ENCODE measurements around the gene MRPS27.

MRPS27 gene

DNA sequence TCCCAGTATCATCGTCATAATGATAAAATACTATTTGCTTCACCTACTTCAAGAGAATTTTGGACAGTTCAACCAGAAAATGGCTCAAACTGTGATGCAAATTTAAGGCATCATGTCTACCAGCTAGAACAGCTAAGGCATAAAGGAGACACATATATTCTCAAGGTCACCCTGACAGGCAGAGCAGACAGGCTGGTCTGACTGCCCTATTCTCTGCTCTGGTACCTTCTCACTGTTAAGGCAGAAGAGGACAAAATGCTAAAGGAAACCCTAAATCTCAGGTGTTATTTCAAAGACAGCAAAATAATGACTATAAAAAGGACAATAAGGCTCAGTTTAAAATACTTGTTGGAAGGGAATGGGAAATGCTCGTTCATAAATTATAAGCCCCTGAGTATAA, 87.2 kb downstream of the MRPS27 start:
- DNase-seq (ENCODE audit: low read depth, low spot score): no peak

DNA sequence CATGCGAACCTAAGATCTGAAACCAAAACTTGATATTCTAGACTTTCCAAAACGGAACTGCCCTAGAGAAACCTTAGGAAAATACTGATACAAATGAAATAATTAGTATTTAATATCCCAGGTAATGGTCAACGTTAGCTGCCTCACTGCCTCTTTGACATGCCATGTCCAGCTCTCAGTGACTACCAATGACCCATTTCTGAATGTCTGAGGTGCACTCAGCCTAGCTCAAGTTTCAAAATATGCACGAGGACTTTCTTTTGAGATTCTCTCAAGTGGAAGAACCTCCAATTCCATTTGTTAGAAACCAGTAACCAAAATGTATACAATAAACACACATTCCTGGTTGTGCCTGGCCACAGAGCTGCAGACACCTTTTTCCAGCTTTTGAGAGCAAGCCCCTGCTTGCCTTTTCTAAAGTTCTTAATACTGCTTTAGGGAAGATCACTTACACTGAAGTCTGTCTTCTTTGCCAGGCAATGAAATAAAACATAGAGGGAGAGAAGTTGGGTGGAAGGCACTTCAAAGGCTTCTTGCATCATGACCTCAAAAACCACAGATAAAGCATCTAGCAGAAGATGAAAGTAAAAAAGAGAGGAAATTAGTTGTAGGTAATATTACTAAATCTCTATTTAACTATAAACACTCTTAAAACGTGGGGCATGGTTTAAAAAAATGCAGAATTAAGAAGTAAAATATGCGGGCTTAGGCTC, 87.9 kb downstream of the MRPS27 start:
- DNase-seq (ENCODE audit: low read depth, low spot score): no peak

DNA sequence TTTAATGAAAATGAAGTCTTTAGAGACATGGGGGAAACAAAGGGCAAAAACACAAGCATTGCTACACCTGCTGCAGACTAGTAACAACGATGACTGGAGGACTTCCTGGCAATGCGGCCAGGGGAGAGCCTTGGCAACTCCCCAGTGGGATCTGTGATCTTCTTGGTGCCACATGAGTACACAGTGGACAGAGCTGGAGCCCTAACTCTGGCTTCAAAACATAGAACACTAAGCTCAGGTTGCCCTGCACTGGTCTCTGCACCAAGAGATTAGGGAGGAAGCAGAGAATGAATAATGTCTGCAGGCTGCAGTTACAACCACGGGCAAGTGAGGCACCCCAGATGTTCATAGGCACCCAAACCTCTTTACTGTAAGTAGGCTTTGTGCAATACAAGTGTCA, 91.1 kb downstream of the MRPS27 start:
- DNase-seq (ENCODE audit: low read depth, low spot score): no peak

DNA sequence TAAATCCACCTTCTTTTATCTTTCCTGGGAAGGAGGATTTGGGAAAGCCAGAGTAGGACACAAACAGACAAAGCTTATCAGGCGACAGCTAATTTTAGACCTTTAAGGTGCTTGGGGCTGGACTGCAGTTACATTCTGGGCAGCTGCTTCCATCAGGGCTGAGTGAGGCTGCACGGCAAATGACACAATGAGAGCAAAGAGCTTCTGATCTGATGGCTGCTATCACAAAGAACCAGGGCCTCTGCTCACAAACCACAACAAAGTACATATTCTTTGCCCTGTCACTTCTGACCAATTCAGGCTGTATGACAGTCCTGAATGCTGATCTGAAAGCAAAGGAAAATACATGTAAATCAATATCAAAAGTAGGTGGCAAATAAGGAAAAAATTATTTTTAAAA, 93.1 kb downstream of the MRPS27 start:
- DNase-seq (ENCODE audit: low read depth, low spot score): no peak

DNA sequence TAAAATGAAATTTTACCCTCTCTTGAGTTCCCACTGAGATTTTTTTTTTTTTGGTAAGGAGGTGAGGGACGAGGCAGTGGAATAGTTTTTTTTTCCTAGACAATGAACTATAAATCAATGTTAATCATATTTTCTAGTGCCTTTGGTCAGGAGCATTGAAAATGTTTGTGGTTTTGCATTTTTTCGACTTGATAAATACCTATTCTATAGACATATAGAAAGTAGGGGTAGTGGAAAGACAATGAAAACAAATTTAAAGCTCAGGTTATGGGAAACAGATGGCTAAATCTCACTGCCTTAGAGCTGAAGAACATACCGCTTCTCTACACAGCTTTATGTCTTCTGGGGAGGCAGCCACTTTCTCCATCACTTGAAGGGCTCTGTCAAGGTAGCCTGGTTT, 94.3 kb downstream of the MRPS27 start:
- DNase-seq (ENCODE audit: low read depth, low spot score): no peak

DNA sequence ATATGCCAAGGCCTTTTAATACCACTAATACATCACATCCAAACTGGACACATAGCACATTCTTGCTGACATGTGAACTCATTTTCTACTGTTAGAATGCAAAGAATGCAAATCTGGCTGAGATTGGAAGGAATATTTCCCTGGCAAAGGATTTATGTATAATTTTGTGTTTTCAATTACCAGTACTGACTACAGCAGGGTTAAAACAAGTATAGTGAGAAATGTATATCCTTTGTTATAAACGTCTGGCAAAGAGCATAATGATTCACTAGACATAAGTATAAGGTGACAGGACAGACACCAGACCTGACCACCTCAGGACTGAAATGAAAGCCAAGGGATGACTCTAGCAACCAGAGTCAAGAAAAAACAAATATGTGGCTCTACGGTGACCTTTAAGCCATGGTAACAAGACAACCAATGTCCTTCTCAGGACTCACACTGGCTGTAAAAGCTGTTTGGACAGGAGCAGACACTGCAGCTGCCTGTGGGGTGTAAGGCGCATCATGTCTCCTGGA, 95.0 kb downstream of the MRPS27 start:
- DNase-seq (ENCODE audit: low read depth, low spot score): no peak

DNA sequence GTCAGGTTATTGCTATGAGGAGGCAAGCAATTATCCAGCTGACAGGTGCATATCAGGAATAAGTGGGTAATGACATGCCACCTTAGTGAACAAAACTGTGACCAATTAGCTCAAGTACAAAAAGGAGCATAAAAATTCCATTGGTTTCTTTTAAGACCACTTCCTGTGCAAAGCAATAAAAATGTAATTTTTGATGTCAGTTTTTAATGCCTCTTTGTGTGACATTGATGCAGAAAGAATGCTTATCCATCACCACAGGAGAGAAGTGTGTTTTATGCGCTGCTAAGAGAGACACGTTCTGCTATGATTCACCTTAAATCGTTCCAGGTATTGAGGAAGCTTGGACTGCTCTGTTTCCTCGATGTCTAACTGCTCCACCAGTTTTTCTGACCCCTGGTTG, 96.7 kb downstream of the MRPS27 start:
- no peak for DNase-seq (ENCODE audit: low read depth, low spot score)

DNA sequence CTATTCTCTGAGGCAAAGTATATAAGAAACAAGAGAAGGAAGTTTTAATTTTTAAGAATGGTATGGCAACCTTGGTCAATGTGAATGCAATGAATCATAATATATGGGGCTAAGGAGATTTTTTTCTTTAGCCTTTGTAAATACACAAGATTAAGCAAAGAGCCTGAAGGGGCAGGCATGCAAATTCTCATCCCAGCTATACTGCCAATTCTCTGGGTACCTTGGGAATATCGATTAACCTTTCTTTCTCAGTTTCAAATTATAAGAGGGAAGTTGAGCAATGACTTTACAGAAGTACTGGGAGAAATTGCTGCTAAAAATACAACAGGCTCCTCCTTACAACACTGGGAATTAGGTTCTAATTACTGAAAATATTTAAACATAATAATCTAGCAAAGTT, 97.5 kb downstream of the MRPS27 start:
- no peak for DNase-seq (ENCODE audit: low read depth, low spot score)

DNA sequence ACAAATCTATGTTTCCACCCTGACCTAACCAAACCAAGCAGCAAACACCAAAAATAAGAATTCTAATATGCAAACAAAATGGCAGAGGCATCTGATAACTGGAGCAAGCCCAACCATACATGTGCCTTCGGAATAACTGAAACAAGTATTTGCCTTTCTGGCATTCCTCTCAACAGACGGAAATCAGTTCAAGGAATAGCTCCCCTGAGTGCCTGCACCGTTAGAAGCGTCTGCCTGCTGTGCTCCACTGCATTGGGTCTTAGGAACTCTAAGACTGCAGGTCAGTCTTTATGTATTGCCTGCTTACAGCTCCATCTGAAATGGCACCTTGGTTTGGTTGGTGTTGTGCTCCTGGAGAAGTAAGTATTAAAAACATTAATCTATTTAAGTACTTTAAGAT, 98.5 kb downstream of the MRPS27 start:
- DNase-seq (ENCODE audit: low read depth, low spot score): no peak

DNA sequence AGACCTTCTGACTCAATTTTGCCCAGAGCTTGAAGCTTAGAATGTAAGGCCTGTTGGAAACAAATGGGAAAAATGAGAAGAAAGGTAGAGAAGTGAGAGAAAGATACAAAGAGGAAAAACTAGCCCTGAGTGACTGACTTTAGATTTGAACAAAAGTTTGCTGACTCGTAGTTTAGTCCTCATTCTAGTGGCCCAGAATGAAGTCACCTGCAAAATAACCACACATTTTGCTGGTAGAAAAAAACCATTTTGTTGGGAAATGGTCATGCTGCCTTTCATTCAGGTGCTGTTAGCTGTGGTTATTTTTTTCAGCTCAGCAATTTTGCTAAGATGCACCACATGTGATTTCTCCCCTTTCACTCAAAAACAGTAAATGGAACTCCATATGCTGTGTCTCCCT, 98.9 kb downstream of the MRPS27 start:
- no peak for DNase-seq (ENCODE audit: low read depth, low spot score)

DNA sequence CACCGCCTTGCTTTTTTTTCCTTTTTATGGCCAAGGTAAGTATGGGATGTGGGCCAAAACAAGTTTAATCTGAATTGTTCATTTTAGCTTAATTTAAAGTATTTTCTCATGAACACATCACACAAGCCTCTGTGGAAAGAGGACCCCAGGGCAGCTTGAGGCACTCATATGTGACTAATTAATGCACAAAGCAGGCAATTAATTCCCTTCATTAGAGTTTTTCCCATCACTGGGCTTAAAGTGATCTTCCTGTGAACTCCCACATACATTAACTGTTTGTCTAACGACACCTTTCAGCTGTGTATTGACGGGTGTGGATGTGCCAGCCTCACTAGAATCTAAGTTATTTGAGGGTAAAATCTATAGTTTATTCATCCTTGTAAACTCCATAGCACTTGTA, 103.3 kb downstream of the MRPS27 start:
- DNase-seq (ENCODE audit: low read depth, low spot score): no peak

DNA sequence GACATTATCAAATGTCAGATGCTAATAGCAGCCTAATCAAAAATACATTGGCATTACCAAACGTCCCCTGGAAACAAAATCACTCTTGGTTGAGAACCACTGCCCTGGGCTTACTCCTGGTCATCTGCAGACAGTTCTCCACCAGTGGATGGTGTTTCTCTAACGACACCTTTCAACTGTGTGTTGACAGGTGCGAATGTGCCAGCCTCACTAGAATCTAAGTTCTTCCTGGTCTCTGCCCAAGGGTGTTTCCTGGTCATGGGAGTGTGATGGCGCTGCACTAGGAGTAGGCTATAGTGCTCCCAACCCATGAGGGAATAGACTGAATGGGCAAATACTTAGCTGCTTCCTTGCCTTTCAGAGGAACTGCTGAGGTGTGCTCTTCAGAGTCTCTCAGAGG, 105.9 kb downstream of the MRPS27 start:
- DNase-seq (ENCODE audit: low read depth, low spot score): no peak

DNA sequence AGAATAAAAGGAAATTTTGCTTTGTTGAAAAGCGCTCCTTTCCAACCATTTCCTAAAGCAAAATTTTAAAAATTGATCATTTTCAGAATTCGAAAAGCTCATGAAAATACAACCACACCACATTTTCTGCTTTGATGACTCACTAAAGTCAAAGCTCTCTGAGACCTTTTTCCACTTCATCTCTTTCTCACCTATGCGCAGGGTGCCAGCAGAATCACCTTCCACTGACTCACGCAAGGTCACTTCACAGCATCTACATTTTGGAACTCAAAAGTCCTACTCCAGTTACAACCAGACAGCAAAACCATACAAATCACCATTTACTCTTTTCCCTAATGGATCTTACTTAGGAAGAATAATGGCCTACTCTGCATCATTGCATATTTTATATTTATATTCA, 106.6 kb downstream of the MRPS27 start:
- DNase-seq (ENCODE audit: low read depth, low spot score): no peak

DNA sequence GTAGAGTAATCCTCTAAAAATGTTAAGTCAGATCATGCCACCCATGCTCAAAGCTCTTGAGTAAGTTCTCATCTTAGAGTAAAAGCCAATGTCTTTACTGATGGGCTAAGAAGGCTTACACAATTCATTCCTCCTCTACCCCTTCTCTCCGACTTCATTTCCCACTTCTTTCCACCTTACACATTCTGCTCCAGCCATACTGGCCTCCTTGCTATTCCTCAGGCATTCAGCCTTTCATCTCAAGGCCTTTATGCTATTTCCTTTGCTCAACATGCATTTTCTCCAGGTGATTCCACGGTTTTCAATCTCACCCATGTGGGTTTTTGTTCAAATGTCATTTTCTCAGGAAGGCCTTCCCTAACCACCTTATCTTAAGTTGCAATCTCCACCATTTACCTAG, 107.9 kb downstream of the MRPS27 start:
- DNase-seq (ENCODE audit: low read depth, low spot score): no peak

DNA sequence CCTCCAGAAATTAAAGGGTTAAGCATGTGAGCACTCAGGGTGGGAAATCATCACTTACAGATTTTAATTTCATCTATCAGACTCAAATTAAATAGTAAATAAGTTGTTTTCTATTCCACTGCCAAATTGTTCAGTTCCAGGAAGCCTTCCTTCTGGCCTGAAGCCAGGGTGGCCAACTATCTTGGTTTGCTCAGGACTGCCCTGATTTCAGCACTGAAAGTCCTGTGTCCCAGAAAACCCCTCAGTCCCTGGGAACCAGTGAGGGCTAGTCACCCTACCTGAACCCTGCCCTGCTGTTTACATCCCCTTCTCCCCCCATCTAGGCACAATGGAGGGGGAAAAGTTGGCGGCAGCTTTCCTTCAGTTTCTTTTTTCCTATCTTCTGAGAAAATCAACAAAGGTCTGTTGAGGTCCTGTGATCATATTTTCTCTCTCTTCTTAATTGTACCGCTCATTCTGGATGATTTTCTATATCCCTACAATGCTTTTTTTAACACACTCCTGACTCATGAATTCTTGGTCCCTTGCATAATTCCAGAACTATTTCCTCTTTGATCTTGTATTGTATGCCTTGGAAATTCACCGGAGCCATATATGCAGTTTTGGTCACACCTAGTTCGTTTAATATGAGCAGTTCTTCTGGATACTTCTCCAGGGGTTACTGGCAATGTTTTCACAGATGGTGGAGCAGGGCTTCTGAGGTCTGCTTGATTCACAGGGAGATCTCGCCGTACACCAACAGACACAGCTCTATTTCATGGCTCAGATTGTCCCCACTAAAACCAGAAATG, 109.0 kb downstream of the MRPS27 start:
- no peak for DNase-seq (ENCODE audit: low read depth, low spot score)

DNA sequence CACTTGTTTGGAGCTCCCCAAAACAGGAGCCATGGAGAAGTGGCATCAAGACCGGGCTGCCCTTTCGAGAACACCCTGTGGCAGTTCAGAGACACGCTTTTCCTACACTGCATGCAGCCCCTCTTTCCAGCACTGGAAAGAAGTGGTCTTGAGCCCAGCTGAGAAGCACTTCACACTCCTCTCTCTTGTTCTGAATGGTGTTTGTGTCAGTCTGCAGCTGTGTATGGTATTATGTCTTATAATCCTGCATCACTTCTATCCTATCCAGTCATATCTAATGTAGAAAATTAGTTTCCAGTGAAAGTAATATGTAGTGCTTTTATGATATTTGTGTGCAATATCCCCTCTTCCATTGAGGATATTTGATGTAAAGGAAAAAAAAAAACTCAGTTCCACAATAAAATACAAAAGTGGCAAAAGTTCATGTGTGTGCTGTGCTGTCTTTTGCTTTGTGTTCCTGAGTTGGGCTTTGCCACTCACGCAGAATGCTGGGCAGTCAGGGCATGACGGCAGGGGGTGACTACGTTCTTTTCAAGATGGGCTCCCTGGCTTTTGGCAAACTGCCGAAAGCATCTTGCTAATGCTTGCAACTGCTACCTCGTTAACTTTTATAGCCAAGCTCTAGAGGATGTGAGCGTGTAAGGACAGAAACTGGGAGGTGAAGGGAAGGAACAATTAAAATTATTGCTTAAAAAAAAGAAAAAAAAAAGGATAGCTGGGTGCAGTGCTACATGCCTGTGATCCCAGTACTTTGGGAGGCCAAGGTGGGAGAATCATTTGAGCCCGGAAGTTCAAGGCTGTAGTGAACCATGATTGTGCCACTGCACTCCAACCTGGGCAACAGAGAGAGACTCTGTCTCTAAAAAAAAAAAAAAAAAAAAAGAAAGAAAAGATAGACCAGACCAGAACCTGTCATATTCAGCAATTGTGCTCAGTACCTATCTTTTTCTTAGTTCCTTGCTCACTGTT, 110.6 kb downstream of the MRPS27 start:
- DNase-seq (ENCODE audit: low read depth, low spot score): no peak

DNA sequence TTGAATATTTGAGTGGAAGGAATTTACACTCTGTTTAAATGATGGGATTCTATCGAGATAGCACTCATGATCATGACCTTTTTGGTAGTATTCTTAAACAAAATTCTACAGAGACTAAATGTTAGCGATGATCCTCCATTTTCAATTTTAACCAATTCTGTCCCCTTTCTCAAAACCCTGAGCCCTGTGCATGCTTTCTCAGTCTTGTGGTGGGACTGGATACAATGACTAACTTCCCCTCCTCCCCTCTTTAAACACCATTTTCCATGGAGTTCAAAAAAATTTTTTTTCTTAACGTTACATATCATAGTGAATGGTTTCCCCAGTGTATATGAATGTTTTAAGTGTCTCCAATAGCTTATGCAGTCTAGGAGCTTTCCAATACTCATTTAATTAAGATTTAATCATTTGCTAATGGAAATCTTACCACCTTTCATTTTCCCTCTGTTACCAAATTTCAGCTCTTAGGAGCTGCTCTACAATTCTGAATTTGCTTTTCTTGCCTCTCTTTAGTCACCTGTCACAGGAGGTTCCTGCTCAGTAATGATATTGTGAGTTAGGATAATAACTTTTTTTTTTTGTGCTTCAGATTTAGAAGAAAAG, 111.6 kb downstream of the MRPS27 start:
- DNase-seq (ENCODE audit: low read depth, low spot score): no peak

DNA sequence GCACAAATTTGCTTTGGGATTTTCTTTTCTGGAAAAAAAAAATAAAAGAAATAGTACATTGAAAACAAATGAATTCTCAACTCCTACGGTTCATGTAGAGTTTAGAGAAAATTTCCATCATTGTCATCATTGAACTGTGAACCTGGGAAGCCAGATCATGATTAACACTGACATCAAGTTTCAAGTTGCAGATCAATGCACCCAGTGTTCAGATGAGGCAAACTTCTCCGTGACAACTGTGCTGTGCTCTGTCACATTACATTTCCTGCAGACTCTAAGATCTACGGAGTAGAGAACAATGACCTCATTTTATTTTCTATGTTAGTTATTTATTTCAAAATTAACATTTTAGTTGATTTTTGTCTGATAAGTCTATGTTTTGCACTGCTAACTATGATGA, 113.0 kb downstream of the MRPS27 start:
- no peak for DNase-seq (ENCODE audit: low read depth, low spot score)

DNA sequence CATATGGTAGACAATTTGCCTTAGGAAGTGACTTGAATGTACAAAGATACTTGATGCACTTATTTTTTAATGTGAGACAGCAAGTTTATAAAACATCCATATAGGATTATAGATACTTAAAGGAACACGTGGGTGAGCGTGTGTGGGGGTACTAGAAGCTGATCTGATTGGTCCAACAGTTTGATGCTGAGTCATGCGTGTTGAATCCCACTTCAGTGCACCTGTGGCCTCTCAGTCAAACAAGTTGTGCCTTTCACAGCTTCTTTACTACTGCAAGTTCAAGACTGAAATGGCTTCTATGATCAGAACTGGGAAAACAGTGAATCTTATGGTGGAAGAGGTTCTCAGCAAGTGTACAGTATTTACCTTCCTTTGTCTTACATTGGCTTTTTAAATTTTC, 113.9 kb downstream of the MRPS27 start:
- no peak for DNase-seq (ENCODE audit: low read depth, low spot score)

DNA sequence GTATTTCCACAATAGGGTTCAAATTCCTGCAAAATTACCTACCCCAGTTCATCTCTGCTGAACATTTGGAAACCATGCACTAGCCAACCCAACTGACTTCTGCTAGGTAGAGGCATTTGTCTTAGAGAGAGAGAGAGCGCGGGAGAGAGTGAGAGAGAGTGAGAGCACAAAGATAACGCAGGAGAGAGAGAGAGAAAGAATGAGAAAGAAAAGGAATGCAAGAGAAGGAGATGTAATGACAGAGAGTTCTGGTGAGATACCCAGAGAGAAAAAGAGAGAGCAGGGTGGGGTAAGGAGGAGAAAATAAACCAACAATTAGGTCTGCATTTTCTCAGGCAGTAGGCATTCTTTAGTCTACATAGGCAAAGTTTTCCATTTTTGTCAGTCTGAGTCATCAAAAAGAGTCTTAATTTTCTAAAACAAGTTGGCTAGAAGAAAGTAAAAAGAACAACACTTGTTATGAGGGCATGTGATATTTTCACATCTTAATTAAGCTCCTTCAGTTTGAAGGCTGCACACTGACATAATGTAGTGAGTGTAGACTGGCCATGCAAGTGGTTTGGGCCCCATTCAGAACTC, 114.5 kb downstream of the MRPS27 start:
- no peak for DNase-seq (ENCODE audit: low read depth, low spot score)

DNA sequence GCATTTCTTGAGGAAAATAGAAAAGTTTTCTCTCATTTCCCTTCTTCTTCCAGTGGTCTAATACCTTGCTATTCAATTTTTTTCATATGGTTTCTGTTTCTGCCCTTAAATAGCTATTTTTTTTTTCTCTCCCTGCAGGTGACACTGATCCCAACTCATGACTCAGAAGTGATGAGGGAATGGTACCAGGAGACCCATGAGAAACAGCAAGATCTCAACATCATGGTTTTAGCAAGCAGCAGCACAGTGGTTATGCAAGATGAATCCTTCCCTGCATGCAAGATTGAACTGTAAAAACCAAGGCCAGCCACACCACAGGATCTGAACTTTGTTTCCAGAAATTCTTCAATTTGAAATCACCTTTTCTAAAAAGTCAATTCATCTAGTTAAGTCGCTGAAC, 115.1 kb downstream of the MRPS27 start:
- DNase-seq (ENCODE audit: low read depth, low spot score): no peak
